GM19025 (cell line): ENCODE results near the gene SCML1.

Source experiments
- ATAC-seq: cut with Tn5 transposase; IDR thresholded peaks from one replicate; pipeline ENCODE4 v1.9.1; 2021; ENCODE audit warnings: mild to moderate bottlenecking, low read depth, moderate library complexity; ENCODE audit not compliant: unreplicated experiment

SCML1 gene

DNA sequence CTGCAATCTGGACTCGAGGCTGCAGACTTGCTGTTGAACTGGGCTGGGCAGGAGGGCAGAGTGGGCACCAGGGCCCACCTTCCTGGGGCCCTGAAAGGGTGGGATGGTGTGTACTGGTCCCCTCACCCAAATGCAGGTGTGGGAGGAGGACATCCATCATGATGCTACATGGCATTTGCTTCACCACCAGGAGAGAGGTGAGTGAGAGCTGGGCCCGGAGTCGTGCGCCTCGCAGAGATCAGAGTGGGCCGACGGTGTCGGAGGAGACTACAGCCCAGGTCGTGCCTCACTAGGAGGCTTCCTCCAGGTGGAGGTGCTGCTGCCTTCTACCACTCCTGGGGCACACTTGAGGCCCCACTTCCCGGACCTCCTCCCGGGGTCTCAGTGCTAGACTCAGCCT lies 50.3 kb downstream of the SCML1 start:
- no peak for ATAC-seq

DNA sequence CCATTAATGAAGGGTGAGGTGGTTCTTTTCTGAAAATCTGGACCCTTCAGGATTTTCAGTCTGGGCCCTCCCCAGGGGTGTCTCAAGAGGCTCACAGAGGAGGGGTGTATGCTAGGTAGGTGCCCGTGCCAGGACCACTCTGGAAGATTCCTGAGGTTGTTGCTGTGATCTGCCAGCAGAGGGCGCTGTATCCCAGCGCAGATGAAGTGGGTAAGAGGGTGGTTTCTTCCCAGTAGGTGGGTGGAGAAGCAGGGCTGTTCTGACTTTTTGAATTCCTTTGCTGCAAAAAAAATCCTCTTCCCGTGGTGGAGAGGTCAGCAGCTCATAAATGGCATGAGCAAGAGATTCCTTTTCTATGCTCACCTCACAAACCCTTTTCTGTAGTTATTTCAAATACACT lies 51.1 kb downstream of the SCML1 start:
- ATAC-seq: no peak

DNA sequence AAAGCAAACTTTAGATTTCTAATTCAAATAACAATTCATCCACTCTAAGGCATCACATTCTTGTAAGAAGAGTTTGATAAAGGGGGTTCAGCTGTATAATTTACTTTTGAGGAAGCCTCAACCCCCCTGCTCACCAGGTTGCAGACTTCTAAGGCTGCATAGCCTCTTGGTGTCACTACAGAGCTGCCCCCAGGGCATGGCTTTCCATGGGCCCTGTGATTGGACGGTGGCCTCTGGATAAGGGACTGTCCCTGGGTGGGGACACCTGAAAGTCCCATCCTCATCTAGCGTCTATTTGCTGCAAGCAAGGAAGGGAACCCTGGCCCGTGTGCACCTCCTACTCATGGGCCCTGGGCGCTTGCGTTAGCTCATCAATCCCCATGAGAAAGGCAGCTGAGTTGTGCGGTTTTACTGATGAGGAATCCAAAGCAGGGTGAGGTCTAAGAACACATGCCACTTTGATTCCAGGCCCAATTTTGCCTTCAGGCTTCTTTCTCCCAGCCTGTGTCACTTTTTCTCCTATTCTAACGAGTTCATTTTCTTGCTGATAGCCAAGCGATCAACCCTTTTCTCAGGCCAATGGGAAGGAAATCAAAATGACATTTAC lies 51.8 kb downstream of the SCML1 start:
- no peak for ATAC-seq

DNA sequence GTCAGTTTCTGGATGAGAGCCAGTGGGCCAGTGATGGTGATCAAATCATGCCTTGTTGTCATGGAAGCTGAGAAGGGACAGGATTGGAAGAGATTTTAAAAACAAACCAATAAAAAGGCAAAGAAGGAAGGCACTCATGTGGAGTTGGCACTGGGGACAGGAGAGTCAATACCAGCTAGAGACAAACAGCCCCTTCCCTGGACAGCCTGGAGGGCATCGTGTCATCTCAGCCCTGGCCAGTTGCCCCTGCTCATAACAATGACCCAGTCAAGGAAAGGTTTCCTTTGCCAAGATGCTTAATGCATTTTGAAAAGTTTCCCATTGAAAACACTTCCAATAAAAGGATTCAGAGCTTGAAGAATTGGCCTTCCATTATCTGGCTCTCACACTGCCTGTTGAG lies 55.5 kb downstream of the SCML1 start:
- no peak for ATAC-seq

DNA sequence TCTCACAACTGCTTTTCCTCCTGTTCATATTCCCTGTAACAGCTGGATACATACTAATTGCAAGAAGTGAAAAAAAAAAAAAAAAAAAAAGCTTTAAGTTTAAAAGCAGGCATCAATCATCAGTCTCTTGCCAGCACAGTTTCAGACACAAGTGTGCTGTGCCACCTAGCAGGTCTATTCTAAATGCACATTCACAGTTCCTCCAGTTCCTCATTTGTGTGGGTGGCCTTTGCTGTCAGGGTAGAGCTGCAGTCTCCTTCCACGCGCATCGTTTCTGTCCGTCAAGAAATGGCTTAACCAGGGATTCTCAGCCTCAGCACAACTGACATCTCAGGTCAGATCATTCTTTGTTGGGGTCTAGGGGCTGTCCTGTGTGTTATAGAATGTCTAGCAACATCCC lies 61.6 kb downstream of the SCML1 start:
- ATAC-seq: no peak

DNA sequence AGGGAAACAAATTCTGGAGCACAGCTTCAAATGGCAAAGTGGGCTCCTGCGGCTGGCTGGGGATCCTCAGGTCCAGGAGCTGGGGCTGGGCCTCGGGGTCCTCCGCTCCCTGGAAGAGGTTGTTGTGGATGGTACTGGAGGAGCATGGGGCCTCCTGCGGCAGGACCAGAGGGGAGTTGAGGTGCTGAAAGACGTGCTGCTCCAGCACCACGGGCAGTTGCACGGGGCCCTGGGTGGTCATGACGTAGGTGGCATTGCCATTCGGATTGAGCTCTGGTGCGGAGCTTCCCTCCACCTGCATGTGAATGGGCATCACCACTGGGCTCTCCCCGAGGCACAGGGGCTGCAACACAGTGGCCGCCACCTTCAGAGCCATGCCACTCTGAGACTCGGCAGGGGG lies 64.1 kb downstream of the SCML1 start:
- ATAC-seq: no peak

DNA sequence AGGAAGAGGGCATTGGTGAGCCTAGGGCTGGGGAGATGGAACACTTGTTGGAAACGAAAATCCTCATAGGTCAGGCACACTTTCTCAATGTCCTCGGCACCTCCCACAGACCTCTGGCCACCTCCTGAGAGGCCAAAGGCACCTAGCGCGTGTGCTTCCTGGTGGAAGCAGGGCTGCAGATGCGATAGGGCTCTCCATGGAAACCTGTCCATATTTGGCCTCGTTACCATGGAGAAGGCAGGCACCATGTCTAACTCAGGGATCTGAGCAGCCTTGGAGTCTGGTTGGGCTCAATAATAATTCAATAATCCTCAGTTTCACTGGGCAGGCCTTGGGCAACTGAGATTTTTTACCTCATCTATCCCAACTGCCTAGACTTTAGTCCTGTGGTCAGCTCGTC lies 65.5 kb downstream of the SCML1 start:
- no peak for ATAC-seq

DNA sequence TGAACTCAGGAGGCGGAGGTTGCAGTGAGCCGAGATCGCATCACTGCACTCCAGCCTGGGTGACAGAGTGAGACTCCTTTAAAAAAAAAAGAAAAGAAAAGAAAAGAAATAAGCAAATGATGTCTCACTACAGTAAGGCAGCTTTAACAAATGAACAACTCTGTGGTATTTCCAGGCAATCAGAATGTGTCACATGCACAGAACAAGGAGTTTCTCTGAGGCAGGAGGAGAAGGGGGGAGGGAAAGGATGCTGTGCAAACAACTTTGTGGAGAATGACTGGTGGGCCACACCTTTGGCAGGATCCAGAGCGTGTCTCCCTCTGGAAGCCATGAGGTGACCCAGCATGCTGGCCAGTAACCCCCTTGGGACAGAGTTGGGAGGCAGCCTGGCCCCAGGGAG lies 66.2 kb downstream of the SCML1 start:
- ATAC-seq: no peak
